Kidney (tissue), 14 donors: ENCODE results near the gene SH3TC2. TPM values are rescaled to one million over a fixed set of nuclear protein-coding genes. Genes with fewer than 3 reads are reported as not detected.

ENCODE experiments used
- DNase-seq, 5 donors: peaks; one replicate each; pipeline ENCODE4 v3.0.0-alpha.2; 2013 to 2020
- FAIRE-seq: peaks from 2 replicates; lab custom pipeline; 2012; peaks lifted over from hg19 to GRCh38; lab: Jason Lieb, UNC
- H3K27ac ChIP-seq, 2 donors: one replicate each; pipeline ENCODE4 v1.7.0; 2013; ENCODE audit warnings: low read depth in 2 of 2, low read length in 2 of 2, inconsistent platforms in 1 of 2
- H3K27me3 ChIP-seq: one replicate; pipeline ENCODE4 v1.7.1; 2013; ENCODE audit warnings: low read length, inconsistent platforms; ENCODE audit not compliant: control insufficient read depth, insufficient read depth
- H3K36me3 ChIP-seq, 3 donors: one replicate each; pipeline versions ENCODE4 v1.7.0 to v1.7.1; 2013; ENCODE audit warnings: low read length in 3 of 3, control low read depth in 1 of 3, inconsistent platforms in 1 of 3; ENCODE audit not compliant: insufficient read depth in 3 of 3, control insufficient read depth in 2 of 3
- H3K4me1 ChIP-seq, 3 donors: one replicate each; pipeline versions ENCODE4 v1.7.0 to v1.7.1; 2013; ENCODE audit warnings: low read length in 3 of 3, inconsistent platforms in 1 of 3, low read depth in 1 of 3; ENCODE audit not compliant: control insufficient read depth in 2 of 3, insufficient read depth in 2 of 3
- H3K4me3 ChIP-seq, 3 donors: one replicate each; pipeline versions ENCODE4 v1.7.0 to v1.8.1; 2013; ENCODE audit warnings: low read length in 3 of 3, control low read depth in 1 of 3, inconsistent platforms in 1 of 3
- H3K9ac ChIP-seq, 3 donors: one replicate each; pipeline versions ENCODE4 v1.7.0 to v1.7.1; 2013; ENCODE audit warnings: low read length in 3 of 3, control low read depth in 1 of 3, inconsistent platforms in 1 of 3
- H3K9me3 ChIP-seq, 3 donors: one replicate each; pipeline versions ENCODE4 v1.7.0 to v1.7.1; 2013; ENCODE audit warnings: low read length in 3 of 3, control low read depth in 1 of 3, inconsistent platforms in 1 of 3; ENCODE audit not compliant: control insufficient read depth in 2 of 3, insufficient read depth in 1 of 3
- CTCF ChIP-seq: IDR thresholded peaks from 3 replicates; pipeline ENCODE4 v1.5.1; 2012; ENCODE audit warnings: mild to moderate bottlenecking, moderate library complexity, borderline replicate concordance; ENCODE audit not compliant: insufficient read depth; ENCODE audit errors: extremely low read depth
- intact Hi-C: fragments of 100-400 bp; cut with DNase I; formaldehyde crosslinking; loops from one replicate; pipeline ENCODE4 v1.11.1; 2022
- polyA plus RNA-seq: library from polyadenylated mRNA; stranded (reverse); fragments of 350-450 nt; fragmentation: Illumina TruSeq; extraction: RNeasy Lipid Tissue Mini Kit (QIAGEN cat#74804); gene quantifications from one replicate; pipeline ENCODE4 v1.2.3, GENCODE V29; 2014; ENCODE audit warnings: low read depth, low replicate concordance; ENCODE audit not compliant: insufficient read depth
- total RNA-seq: library from RNA; stranded (reverse); fragmentation: NEBNext Ultra II Directional; extraction: Animal tissue kit (Norgen Biotek cat#: 25700); gene quantifications from one replicate; pipeline ENCODE4 v1.2.1, GENCODE V29; 2021
- donor health status: control.
- donor health status: control.
- donor health status: control.
- donor health status: control.
- donor health status: control.
- donor health status: DM: yes; HTN: yes; CAD: no.
- donor health status: Normal renal cell carcinoma (clear cell type).

Gene SH3TC2
- total and polyA plus RNA-seq, 2 donors from 2014 or later: 0.17 to 1.3 TPM

- no peak for TF ChIP-seq CTCF
- no peak for DNase-seq
- H3K4me1 ChIP-seq: no peaks in the 10 kb centered on the region
- H3K4me3 ChIP-seq: no peak overlapping the region
- H3K9ac ChIP-seq: no peak overlapping the region
- no peak for FAIRE-seq
- intact Hi-C loops: no loop called here
- no peaks in the 10 kb centered on the region for H3K36me3 ChIP-seq
- no peaks in the 10 kb centered on the region for H3K27me3 ChIP-seq
- H3K27ac ChIP-seq: no peak overlapping the region
- H3K9me3 ChIP-seq: no peaks in the 10 kb centered on the region
These were observed 43.9 kb downstream of the SH3TC2 start for GRCh38 chr5:149018909-149019443.

GRCh38 chr5:149017636-149018035, 45.2 kb downstream of the SH3TC2 start:
- intact Hi-C loops: no loop called here
- FAIRE-seq (no peak), DNase-seq (no peak)
- no peak overlapping the region for H3K27ac ChIP-seq
- no peak for TF ChIP-seq CTCF
- H3K4me3 ChIP-seq: no peak overlapping the region
- no peaks in the 10 kb centered on the region for H3K9me3 ChIP-seq
- H3K27me3 ChIP-seq: no peaks in the 10 kb centered on the region
- H3K4me1 ChIP-seq: no peaks in the 10 kb centered on the region
- H3K36me3 ChIP-seq: no peaks in the 10 kb centered on the region
- no peak overlapping the region for H3K9ac ChIP-seq

- intact Hi-C loops: no loop called here
- no peak for FAIRE-seq
- H3K9ac ChIP-seq: no peak overlapping the region
- no peak for TF ChIP-seq CTCF
- no peaks in the 10 kb centered on the region for H3K27me3 ChIP-seq
- H3K4me1 ChIP-seq: no peaks in the 10 kb centered on the region
- no peak overlapping the region for H3K27ac ChIP-seq
- DNase-seq: no peak
- no peaks in the 10 kb centered on the region for H3K36me3 ChIP-seq
- no peaks in the 10 kb centered on the region for H3K9me3 ChIP-seq
- no peak overlapping the region for H3K4me3 ChIP-seq
These were observed 47.3 kb downstream of the SH3TC2 start for GRCh38 chr5:149015561-149015960.

DNA sequence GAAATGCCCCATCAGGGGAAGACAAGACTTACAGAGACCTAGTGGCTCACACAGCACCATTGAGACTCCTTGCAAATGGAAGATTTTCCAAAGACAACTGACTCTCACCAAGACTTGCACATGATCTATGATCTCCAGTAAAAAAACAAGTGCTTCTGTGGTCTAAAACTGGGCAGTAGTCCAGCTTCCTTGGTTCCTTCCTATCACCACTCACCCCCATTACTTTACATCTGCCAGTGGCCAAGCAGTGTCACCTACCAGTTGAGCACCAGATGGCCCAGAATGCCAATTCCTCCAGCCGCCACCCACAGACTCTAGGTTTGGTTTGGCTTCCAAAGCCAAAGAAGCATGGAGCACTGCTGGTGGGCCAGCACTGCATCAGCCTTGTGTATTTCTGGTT, 47.7 kb downstream of the SH3TC2 start:
- TF ChIP-seq CTCF: no peak
- intact Hi-C loops: no loop called here
- DNase-seq: no peak
- Histone ChIP-seq H3K27ac (no peak overlapping the region), H3K27me3 (no peaks in the 10 kb centered on the region), H3K9me3 (no peaks in the 10 kb centered on the region), H3K4me1 (no peaks in the 10 kb centered on the region), H3K4me3 (no peak overlapping the region), H3K36me3 (no peaks in the 10 kb centered on the region), H3K9ac (no peak overlapping the region)
- FAIRE-seq: no peak
